Purkinje cell (primary cell): ENCODE measurements around the gene WDR86. TPM values are rescaled to one million over a fixed set of nuclear protein-coding genes. Genes with fewer than 3 reads are reported as not detected.

ENCODE experiments used
- polyA plus RNA-seq: library from polyadenylated mRNA; unstranded; fragments of >200 nt; fragmentation: Nextera tagmentation; gene quantifications from 2 replicates; pipeline ENCODE4 v1.2.1, GENCODE V29; 2014

The WDR86 gene
- polyA plus RNA-seq = not detected in 2 replicates

GRCh38 chr7:151409667-151410404 is at the start of gene WDR86:
TSS of gene WDR86 (minus strand) at chr7:151410038. CDS start at chr7:151409589, 449 bp downstream.

GRCh38 chr7:151439855-151440798 is 30.3 kb upstream of the WDR86 start, which contains the start of gene CRYGN:
TSS of gene CRYGN (minus strand) at chr7:151440141. CDS start at chr7:151439917, 224 bp downstream.

GRCh38 chr7:151341357-151342101 is 68.3 kb downstream of the WDR86 start, which contains the start of gene NUB1:
TSS of gene NUB1 (plus strand) at chr7:151341812. CDS start at chr7:151345350, 3,538 bp downstream.

Other genes with a start within 250 kb of the WDR86 start
- gene GBX1, start 242.3 kb downstream of the WDR86 start, polyA plus RNA-seq = not detected in 2 replicates
- not detected in 2 replicates for gene ASB10, start 222.8 kb downstream of the WDR86 start, polyA plus RNA-seq
- gene H2BK1, start 199.6 kb downstream of the WDR86 start, polyA plus RNA-seq = not detected in 2 replicates
- 11.9 and 16.6 TPM in 2 replicates for gene ABCF2, start 182.8 kb downstream of the WDR86 start, polyA plus RNA-seq
- gene CHPF2, start 177.6 kb downstream of the WDR86 start, polyA plus RNA-seq = 0.94 and 2.9 TPM in 2 replicates
- gene SMARCD3, start 161.3 kb downstream of the WDR86 start, polyA plus RNA-seq = 9.6 and 10.6 TPM in 2 replicates
- 48.8 and 56.7 TPM in 2 replicates for gene NUB1, start 68.2 kb downstream of the WDR86 start, polyA plus RNA-seq
- not detected in 2 replicates for gene CRYGN, start 30.1 kb upstream of the WDR86 start, polyA plus RNA-seq
- 256 and 340 TPM in 2 replicates for gene RHEB, start 109.9 kb upstream of the WDR86 start, polyA plus RNA-seq